K562 (cell line): ENCODE measurements around the gene WWOX. TPM values are rescaled to one million over a fixed set of nuclear protein-coding genes. Genes with fewer than 3 reads are reported as not detected.
A peak's percentile ranks its signal among the peaks of the same experiment; 100 is the strongest.

Source experiments
- ATAC-seq: fragments of 200-7000 bp; cut with Tn5 transposase; 3 replicates; pipeline ENCODE4 v1.9.1; 2020; ENCODE audit warnings: moderate library complexity
- BruUV-seq: library from RNA; stranded (reverse); fragments of 400-500 nt; replicated peaks from 2 replicates; lab custom pipeline; 2021; lab: Mats Ljungman, UMichigan
- CTCF ChIA-PET: fragments of 300-600 bp; formaldehyde crosslinking; extraction: SDS; loops from one replicate; lab custom pipeline; 2021; ENCODE audit warnings: low intra/inter-chr PET ratio; lab: Yijun Ruan, JAX
- POLR2A ChIA-PET: fragments of 300-600, 350-650 bp; sonication (Branson Sonifier 250); formaldehyde crosslinking; extraction: SDS; loops from one replicate; lab custom pipeline; 2021; ENCODE audit warnings: antibody characterized with exemption, inconsistent platforms; lab: Yijun Ruan, JAX
- DNase-seq, 4 experiments: peaks; one replicate each; pipeline versions ENCODE4 v3.0.0 to v3.0.0-alpha.2; 2011 to 2018; ENCODE audit warnings: low spot score in 3 of 4, mixed read lengths in 3 of 4; ENCODE audit errors: extremely low read depth in 1 of 4
- FAIRE-seq: peaks from 2 replicates; lab custom pipeline; 2011; peaks lifted over from hg19 to GRCh38; lab: Jason Lieb, UNC
- H2AFZ ChIP-seq: 2 replicates; pipeline ENCODE4 v1.6.0; 2011; ENCODE audit warnings: low read depth, low read length, control low read depth, inconsistent platforms
- H3K27ac ChIP-seq: fragments of 200-600 bp; 3 replicates; pipeline ENCODE4 v1.8.0; 2011; ENCODE audit warnings: low read depth, mild to moderate bottlenecking, control low read depth, inconsistent platforms, low read length, moderate library complexity, mixed read lengths; ENCODE audit errors: extremely low read depth
- H3K27me3 ChIP-seq, 2 experiments: fragments of 300-600 bp in 1 of 2; 2 replicates in 1 of 2; 3 replicates in 1 of 2; pipeline versions ENCODE4 v1.6.0 to v1.8.0; 2011; ENCODE audit warnings: inconsistent platforms in 2 of 2, low read length in 2 of 2, mild to moderate bottlenecking in 1 of 2, mixed read lengths in 1 of 2, moderate library complexity in 1 of 2; ENCODE audit not compliant: control insufficient read depth in 2 of 2, insufficient read depth in 2 of 2
- H3K36me3 ChIP-seq: fragments of 300-600 bp; 3 replicates; pipeline ENCODE4 v1.8.0; 2011; ENCODE audit warnings: mild to moderate bottlenecking, low read length, inconsistent platforms; ENCODE audit not compliant: control insufficient read depth, insufficient read depth
- H3K4me1 ChIP-seq, 2 experiments: fragments of 200-600 bp in 1 of 2; replicated peaks in 1 of 2; 2 replicates in 1 of 2; 3 replicates in 1 of 2; pipeline versions ENCODE4 v1.5.1 to v1.8.0; 2011; ENCODE audit warnings: inconsistent platforms in 2 of 2, low read length in 2 of 2, mild to moderate bottlenecking in 1 of 2, mixed read lengths in 1 of 2, moderate library complexity in 1 of 2; ENCODE audit not compliant: control insufficient read depth in 2 of 2, insufficient read depth in 2 of 2
- H3K4me2 ChIP-seq: 2 replicates; pipeline ENCODE4 v1.6.1; 2011; ENCODE audit warnings: low read length, control low read depth, inconsistent platforms, mixed read lengths; ENCODE audit not compliant: insufficient read depth
- H3K4me3 ChIP-seq: fragments of 200-600 bp; sonication (generic), shearing (Covaris generic); 2 replicates; pipeline ENCODE4 v1.5.1; 2016; ENCODE audit warnings: control low read depth, inconsistent platforms
- H3K79me2 ChIP-seq: fragments of 200-600 bp; 3 replicates; pipeline ENCODE4 v1.8.0; 2011; ENCODE audit warnings: low read length, inconsistent platforms; ENCODE audit not compliant: control insufficient read depth, insufficient read depth
- H3K9ac ChIP-seq, 2 experiments: 2 replicates each; pipeline versions ENCODE4 v1.6.0 to v1.6.1; 2011; ENCODE audit warnings: low read depth in 2 of 2, low read length in 2 of 2, control low read depth in 1 of 2, inconsistent platforms in 1 of 2, mild to moderate bottlenecking in 1 of 2, mixed read lengths in 1 of 2; ENCODE audit not compliant: insufficient read depth in 1 of 2
- H3K9me1 ChIP-seq: one replicate; pipeline ENCODE4 v1.6.0; 2011; ENCODE audit warnings: inconsistent platforms, mild to moderate bottlenecking, low read length, moderate library complexity; ENCODE audit not compliant: control insufficient read depth, insufficient read depth
- H3K9me3 ChIP-seq: replicated peaks from 2 replicates; pipeline ENCODE4 v1.5.1; 2011; ENCODE audit warnings: low read depth, low read length, inconsistent platforms; ENCODE audit not compliant: control insufficient read depth, insufficient read depth
- H4K20me1 ChIP-seq: replicated peaks from 2 replicates; pipeline ENCODE4 v1.6.1; 2011; ENCODE audit warnings: low read length, inconsistent platforms, mixed read lengths; ENCODE audit not compliant: control insufficient read depth, insufficient read depth
- ARID3A ChIP-seq: IDR thresholded peaks from 2 replicates; pipeline ENCODE4 v1.6.1; 2012; ENCODE audit warnings: low read depth, low read length, improper control_type of control experiment, borderline replicate concordance
- CXXC5 ChIP-seq: fragments of 250-450 bp; sonication (Bioruptor Pico); IDR thresholded peaks from 2 replicates; pipeline ENCODE4 v1.8.0; 2022; ENCODE audit warnings: inconsistent platforms, mild to moderate bottlenecking, moderate library complexity
- DACH1 ChIP-seq: fragments of 450-650 bp; IDR thresholded peaks from 2 replicates; pipeline ENCODE4 v1.6.1; 2018; ENCODE audit not compliant: partially characterized antibody
- EHMT2 ChIP-seq: fragments of 450-650 bp; IDR thresholded peaks from 2 replicates; pipeline ENCODE4 v1.6.1; 2018; ENCODE audit warnings: antibody characterized with exemption
- ZBTB34 ChIP-seq: fragments of 250-450 bp; sonication (Bioruptor Pico); IDR thresholded peaks from 2 replicates; pipeline ENCODE4 v1.8.0; 2021; ENCODE audit warnings: mild to moderate bottlenecking, moderate library complexity
- ZEB2 ChIP-seq: fragments of 450-650 bp; IDR thresholded peaks from 2 replicates; pipeline ENCODE4 v1.6.1; 2016
- WGBS: fragments of 100-300 bp; shearing (Covaris generic); methylation state at CpG from one replicate; pipeline ENCODE4 v1.1.6; 2016; ENCODE audit warnings: low coverage, mixed read lengths; ENCODE audit not compliant: insufficient coverage; ENCODE audit errors: missing lambda C conversion rate; 5-methylcytosine and 5-hydroxymethylcytosine counted together
- in situ Hi-C: fragments of 300-500 bp; cut with MboI; formaldehyde crosslinking; loops from 4 replicates; pipeline ENCODE4 v1.15.0; 2018; ENCODE audit warnings: inconsistent platforms, mixed read lengths
- intact Hi-C: fragments of 100-400 bp; cut with micrococcal nuclease; formaldehyde crosslinking; loops from 2 replicates; pipeline ENCODE4 v1.14.2; 2022
- polyA plus RNA-seq, 8 experiments: library from polyadenylated mRNA; depleted of rRNA in 4 of 8; stranded (reverse) in 5 of 8; unstranded in 3 of 8; fragments of >200 nt; fragmentation: Nextera tagmentation in 2 of 8; fragmentation: Illumina TruSeq in 1 of 8; extraction: Ambion mirVana in 2 of 8; extraction: Trizol in 1 of 8; gene quantifications; 2 replicates each; pipeline versions ENCODE4 v1.2.1 to v1.2.3, GENCODE V29; 2011 to 2014; ENCODE audit warnings: inconsistent platforms in 1 of 8, missing spikeins in 1 of 8
- total RNA-seq, 7 experiments: library from RNA; depleted of rRNA in 6 of 7; stranded (reverse); fragments of >200 nt in 6 of 7; fragmentation: Illumina TruSeq in 2 of 7; extraction: Trizol in 2 of 7; gene quantifications; 2 replicates each; pipeline versions ENCODE4 v1.2.1 to v1.2.3, GENCODE V29; 2011 to 2021; ENCODE audit warnings: low replicate concordance in 1 of 7
- TF ChIP-seq, protein P1 (sequence below), 2 experiments: IDR thresholded peaks in 1 of 2; conservative IDR thresholded peaks in 1 of 2; 2 replicates each; pipeline ENCODE4 v1.6.1; 2016; ENCODE audit warnings: low read depth in 2 of 2, mild to moderate bottlenecking in 1 of 2, missing compliant biosample characterization in 1 of 2, missing genetic modification characterization in 1 of 2, moderate library complexity in 1 of 2
- TF ChIP-seq, protein P2 (sequence below): fragments of 200-800 bp; sonication (Bioruptor generic); IDR thresholded peaks from 2 replicates; pipeline ENCODE4 v1.6.1; 2017; ENCODE audit warnings: missing genetic modification characterization, missing compliant biosample characterization
- TF ChIP-seq, protein P3 (sequence below): fragments of 250-450 bp; sonication (Bioruptor Pico); IDR thresholded peaks from 2 replicates; pipeline ENCODE4 v1.6.1; 2021; ENCODE audit warnings: mild to moderate bottlenecking

WWOX gene
- total and polyA plus RNA-seq, 9 of the 15 experiments (the other 6 are each of a cell fraction or from before 2014, with no cell fraction given): 1.6 to 22.7 (median 8.1) TPM

- TF ChIP-seq, protein P1, sequence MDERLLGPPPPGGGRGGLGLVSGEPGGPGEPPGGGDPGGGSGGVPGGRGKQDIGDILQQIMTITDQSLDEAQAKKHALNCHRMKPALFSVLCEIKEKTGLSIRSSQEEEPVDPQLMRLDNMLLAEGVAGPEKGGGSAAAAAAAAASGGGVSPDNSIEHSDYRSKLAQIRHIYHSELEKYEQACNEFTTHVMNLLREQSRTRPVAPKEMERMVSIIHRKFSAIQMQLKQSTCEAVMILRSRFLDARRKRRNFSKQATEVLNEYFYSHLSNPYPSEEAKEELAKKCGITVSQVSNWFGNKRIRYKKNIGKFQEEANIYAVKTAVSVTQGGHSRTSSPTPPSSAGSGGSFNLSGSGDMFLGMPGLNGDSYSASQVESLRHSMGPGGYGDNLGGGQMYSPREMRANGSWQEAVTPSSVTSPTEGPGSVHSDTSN (CRISPR knock-in tag; IDR thresholded peaks at IDR 0.05; ENCODE audit: low read depth): no peak
- TF ChIP-seq, protein P1 (tag; conservative IDR thresholded peaks at IDR 0.05; ENCODE audit: low read depth): peak; percentile 30; the same call in 1 of the 2 replicates
Measured at GRCh38 chr16:78177987-78178386, 78.5 kb downstream of the WWOX start (continued).

DNA sequence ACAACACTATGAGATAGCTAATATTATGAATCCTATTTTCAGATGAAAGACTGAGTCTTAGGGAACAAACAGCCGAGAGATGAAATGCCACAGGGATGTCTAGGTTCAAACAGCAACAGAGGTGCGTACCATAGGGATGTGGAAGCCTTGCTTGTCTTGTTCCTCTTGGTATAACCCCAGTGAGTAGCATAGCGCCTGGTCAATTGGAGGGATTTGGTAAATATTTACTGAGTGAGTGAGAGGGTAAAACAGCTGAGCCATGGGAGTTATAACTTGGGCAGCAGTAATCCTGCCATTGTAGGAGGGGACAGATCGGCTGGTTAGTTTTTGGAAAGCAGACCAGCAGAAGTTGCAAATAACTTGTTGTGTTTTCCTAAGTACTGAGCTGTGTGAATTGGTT lies 80.2 kb downstream of the WWOX start:
- BruUV-seq: no TSS peak
- Histone ChIP-seq H3K9me3 (no peaks in the 10 kb centered on the region), H3K27me3 (peaks cover 20 to 38% of the 10 kb centered on the region in 2 experiments), H3K4me3 (no peak overlapping the region), H3K79me2 (no peaks in the 10 kb centered on the region), H3K9me1 (no peaks in the 10 kb centered on the region), H3K36me3 (no peaks in the 10 kb centered on the region), H4K20me1 (no peaks in the 10 kb centered on the region), H2AFZ (no peak overlapping the region), H3K9ac (no peak overlapping the region), H3K4me1 (no peaks in the 10 kb centered on the region; a peak in 1 of 5 replicates), H3K27ac (no peak overlapping the region), H3K4me2 (no peak overlapping the region)
- WGBS: 2% methylated on average over 4 of the region's 4 CpGs
- no peak for FAIRE-seq
- in situ Hi-C loops: no loop called here
- POLR2A ChIA-PET: no interaction called here
- CTCF ChIA-PET: no interaction called here
- no peak for DNase-seq
- no peak for ATAC-seq
- intact Hi-C loops: no loop called here
- TF ChIP-seq, protein P2, sequence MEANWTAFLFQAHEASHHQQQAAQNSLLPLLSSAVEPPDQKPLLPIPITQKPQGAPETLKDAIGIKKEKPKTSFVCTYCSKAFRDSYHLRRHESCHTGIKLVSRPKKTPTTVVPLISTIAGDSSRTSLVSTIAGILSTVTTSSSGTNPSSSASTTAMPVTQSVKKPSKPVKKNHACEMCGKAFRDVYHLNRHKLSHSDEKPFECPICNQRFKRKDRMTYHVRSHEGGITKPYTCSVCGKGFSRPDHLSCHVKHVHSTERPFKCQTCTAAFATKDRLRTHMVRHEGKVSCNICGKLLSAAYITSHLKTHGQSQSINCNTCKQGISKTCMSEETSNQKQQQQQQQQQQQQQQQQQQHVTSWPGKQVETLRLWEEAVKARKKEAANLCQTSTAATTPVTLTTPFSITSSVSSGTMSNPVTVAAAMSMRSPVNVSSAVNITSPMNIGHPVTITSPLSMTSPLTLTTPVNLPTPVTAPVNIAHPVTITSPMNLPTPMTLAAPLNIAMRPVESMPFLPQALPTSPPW: no peak
- TF ChIP-seq ZBTB34 (CRISPR knock-in tag) (no peak), ZEB2 (no peak), DACH1 (no peak), EHMT2 (no peak), CXXC5 (CRISPR knock-in tag) (no peak), ARID3A (no peak)
- TF ChIP-seq, protein P3, sequence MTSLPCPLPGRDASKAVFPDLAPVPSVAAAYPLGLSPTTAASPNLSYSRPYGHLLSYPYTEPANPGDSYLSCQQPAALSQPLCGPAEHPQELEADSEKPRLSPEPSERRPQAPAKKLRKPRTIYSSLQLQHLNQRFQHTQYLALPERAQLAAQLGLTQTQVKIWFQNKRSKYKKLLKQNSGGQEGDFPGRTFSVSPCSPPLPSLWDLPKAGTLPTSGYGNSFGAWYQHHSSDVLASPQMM (CRISPR knock-in tag): no peak
